HG02798 (cell line): Measurements from ENCODE around the gene WDR91.

Experiments
- ATAC-seq: cut with Tn5 transposase; IDR thresholded peaks from one replicate; pipeline ENCODE4 v1.9.1; 2021; ENCODE audit warnings: mild to moderate bottlenecking; ENCODE audit not compliant: unreplicated experiment, poor library complexity

Gene WDR91

GRCh38 chr7:135147341-135147898, 63.9 kb downstream of the WDR91 start:
- peak; percentile 16 for ATAC-seq

- ATAC-seq: no peak
Measured at GRCh38 chr7:135143885-135144668, 67.2 kb downstream of the WDR91 start.
